ENCODE data around the gene DLX6.

The DLX6 gene

DNA sequence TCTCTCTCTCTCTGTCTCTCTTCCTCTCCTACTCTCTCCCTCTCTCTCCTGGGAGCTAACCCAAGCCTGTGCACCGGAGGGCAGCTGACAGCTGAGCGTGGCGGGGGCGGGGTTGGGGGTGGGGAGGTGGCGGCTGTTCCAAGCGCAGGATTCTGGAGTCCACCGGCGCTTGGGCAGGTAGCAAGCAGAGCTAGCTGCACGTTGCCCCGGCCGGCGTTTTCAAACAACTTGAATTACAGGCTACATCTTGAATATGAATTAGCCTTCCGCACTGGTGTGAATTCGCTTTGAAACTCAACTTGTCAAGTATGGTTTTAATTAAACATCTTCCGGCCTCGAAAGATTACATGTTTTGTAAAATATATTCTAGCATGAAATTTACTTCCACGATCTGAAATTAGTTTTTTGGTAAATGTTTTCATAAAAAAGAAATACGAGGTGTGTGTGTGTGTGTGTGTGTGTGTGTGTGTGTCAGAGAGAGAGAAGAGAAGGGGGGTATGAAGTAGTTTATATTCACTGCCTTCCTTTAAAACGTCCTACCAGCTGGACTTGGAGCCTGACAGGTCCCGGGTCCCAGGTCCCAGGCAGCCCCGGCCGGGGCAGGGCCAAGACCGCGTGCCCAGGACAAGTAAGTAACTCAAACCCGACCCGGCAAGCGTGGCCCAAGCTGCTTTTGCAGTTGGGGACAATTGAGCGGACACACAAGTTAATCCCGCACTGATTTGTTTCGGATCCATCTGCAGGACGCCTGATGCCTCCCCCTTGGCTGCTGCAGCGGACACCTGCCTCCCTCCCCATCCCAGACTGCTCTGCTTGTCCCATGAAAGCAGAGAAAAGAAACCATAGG lies 9.0 kb upstream of the DLX6 start:
- no peak for DNase-seq

DNA sequence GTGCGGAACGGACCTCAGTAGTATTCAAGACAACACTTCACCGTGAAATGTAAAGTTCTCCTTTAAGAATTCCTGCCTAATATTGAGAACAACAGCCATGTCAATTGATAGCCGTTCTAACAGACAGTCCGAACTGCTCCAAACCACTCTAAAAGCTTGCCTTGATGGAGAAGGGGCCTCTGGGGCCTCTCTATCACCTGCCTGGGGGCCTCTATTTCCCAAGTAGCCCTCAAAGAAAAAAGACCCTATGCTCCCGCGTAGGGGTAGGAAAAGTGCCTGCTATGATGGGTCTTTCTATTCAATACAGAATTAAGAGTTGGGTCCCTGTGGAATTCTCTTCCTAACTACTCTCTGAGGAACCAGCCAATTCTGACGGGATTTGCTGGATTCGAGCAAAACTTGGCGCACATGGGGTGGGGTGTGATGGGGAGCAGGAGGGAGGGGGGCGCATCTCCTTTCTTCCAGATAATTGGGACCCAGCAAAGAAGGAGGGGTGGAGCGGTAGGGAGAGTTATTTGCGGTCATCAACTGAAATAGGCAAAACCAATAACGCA lies 8.3 kb upstream of the DLX6 start:
- DNase-seq: no peak

DNA sequence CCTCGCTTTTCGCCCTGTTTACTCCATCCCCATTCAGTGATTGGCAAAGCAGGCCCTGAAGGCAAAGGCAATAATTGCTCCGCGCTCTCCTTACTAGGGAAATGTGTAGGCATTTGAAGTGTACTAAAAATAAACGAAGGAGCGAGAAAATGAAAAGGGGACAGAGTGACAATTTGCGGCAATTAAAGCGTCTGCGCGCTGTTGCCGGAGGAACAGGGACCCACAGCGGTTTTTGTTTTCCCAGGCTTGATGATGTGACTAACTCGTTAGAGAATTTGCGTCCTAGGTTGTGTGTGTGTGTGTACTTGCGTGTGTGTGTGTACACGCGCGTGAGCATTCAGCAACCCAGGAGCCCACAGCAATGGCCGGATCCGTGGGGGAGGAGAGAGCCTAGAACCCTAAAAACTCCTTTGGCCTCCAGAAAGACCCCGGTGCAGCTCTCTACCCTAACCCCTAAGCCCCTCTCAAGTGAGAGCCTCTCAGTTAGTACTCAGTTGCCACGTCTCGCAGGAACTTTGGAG lies 7.8 kb upstream of the DLX6 start:
- no peak for DNase-seq

DNA sequence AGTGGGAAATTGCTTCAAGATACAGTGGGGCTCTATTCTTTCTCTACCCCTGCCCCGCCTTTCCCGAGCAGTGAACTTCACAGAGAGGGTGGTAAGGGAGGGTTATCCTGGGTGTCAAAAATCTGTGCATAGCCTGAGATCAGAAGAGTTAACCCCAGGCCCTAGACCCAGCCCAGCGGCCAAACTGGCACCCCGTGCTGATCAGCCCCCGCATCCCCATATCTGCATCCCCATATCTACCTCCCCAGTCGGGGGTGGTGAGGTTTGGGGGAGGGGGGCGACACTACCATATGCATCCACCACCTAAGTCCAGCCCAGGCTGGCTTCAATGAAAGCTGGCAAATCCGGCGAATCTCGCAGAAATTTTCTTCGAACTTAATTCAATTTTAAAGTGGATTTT lies 7.0 kb upstream of the DLX6 start:
- DNase-seq: no peak

DNA sequence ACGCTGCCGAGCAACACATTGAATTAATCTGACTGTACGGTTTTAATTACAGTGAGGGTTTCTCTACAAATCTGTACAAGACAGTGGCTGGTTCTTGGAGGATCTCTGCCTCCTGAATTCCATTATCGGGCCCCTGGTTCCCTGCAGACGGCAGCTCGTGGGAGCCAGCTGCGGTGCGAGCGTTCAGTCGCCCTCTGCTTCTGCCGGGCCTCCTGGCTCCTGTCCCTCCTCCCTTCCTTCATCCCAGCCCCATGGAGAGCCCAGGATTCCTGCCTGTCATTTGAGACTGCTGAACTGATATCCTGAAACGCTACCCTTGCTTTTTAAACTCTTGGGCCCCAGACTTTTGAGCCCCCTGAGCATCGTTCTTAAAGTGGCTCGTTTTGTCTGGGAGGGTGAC lies 6.6 kb upstream of the DLX6 start:
- no peak for DNase-seq

DNA sequence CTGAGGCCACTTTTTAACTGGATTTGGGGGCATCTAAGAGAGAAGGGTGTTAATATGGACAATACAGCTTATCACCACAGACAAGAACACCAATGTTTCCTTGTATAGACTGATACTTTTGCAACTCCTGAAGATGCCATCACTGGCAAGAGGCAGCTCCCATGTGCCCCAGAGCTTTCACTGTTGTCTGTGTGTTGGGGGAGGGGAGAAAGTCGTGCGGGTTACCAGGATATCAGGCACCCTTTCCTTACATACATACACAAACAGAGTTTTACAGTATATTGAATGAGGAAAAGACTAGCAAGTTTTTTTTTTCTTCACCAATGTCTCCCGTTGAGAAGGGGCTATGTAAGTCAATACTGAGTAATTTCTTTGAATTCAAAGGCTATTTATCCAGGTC lies 4.1 kb upstream of the DLX6 start:
- no peak for DNase-seq

DNA sequence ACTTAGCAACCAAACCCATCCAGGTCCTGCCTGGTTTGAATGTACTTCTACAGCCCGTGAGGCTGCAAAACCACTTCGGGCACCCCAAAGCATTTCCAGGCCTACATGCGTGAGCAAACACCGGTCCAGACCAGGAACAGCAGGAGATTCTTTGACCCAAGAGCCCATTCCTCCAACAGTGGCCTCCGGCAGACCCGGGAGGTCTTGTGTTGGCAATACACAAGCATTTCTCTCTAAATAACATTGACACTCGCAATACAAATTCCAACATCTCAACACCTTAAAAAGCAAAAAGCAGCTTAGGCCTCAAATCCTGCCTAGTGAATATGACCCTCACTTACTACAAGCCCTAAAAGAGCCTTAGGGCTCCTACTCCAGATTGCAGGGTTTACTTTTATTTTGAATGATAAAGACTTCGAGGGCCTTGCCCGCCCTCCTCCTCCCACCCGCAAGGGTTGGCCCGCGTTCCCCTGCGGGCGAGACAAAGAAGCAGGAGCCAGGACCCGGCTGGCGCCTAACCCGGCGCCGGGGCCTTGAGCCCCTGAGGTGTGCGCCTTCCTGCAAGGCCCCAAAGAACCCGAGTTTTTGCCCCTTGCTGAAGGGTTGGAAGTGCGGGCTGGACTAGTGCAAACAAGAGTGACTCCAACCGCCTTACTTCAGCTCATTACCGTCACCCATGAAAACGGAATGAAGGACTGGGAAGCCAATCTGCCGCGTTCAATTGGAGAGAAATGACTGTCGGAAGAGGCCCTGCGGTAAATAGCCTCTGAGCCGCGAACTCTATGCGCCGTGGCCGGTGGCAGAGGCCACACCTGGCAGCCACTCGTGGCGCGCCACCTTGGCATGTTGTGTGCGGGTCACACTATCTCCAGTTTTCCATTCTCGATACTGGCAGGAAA lies 3.4 kb upstream of the DLX6 start:
- DNase-seq: no peak

DNA sequence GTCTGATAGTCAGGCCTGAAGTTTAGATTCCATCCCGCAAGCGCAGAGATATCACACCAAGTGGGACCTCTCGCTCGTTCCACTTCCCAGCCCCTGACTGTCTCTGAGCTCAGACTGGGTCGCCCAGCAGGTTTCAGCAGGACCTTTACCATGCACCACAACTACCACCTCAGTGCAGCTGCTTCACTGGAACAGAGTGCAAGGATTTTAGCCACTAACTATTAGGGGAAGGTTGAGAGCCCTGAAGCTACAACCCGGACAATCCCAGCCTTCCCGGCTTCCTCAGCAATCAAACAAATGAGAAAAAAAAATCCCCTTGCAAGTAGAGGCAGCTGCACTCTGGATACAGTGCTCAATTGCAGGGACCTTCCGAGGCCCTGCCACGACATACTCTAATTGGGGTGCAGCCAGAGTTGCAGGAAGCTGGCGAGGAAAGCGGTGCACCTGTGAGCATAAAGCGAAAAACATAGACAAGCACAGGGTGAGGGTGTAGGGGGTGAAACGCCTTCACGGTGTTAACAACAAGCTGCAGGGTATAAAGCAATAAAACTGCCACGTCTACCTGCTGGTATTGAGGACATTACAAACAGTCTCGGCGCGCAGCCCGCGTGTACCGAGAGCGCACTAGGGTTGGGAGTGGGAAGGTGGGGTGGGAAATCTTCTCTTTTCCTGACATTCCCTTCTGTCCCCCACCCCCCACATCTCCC lies 2.6 kb upstream of the DLX6 start:
- DNase-seq: no peak

DNA sequence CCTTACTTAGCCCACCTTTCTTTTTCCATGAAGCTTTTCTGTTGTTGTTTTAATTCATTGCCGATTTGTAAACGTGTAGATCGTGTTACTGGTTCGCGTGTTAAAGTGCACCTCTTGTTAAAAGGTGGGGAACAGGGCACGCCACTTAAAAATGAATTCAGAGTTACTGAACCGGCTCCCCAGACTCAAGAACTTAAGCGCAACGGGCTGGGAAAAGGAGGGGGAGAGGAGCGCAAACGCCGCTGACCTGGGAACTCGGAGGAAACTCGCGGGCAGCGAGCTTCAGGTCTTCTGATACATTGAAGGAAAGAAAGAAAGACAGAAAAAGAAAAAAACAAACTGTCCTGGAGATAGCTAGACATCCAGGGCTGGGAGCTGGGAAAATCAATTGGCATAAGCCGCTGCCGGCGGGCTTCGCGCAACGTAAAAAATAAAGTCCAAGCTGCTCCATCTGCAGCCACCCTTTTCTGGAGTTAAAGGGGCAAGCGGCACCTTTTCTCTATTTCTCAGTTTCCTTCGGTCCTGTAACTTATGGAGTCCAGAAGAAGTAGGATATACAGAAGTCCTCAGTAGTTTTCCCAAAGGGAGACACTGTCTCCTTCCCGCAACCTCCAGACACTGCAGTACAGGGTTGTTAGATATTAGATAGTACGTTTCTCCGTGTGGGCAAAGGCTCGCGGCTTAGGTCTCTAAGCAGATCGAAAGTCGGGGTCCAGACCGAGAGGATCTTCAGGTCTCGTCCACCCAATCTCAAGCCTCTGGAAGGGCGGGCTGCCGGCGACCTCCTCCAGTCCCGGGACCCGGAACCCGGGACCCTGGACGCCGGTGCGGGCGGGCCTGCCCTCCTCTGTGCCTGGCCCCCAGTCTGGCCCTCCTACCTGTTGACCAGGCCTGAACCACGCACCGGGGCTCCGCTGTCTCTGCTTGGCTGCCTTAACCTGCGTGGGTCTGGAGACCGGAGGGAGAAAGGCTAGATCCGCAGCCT lies 1.8 kb upstream of the DLX6 start:
- DNase-seq: no peak

DNA sequence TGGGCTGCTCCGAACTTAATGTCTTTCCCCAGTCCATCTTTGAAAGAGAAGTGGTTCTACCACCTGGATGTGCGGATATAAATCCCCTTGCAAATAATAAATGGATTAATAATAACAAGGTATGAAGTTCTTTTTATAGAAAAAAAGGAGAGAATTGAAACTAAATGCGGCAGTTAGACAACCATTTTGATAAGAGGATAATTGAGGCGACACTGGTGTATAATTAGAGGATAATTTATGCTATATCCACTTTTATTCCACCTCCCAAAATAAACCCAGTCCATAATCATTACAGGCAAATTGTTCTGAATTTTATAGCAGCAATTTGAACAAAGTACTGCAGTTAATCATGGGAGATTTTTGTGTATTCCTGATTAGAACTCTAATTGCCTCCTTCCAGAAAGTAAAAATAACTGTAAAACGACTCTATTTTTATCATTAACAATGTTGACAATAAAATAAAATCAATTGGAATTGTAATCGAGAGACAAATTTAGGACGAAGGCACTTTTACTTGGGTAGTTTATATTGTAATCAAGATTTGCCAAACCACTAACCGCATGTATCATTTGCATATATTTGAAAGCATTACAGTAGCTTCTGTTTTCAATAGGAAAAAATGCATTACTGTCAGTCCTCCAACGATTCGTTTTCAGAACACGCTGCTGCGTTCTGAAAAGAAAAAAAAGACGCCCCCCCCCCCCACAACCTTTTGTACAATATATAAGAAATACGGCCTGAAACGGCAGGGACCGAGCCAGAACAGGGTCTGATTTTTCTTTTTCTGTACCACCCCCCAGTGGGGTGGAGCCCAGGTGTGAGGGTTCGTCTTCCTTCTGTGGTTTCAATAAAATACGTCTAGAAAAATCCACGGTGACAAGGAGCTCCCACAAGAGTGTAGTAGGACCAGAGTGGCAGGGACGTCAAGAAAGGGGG lies 838 bp upstream of the DLX6 start:
- DNase-seq: no peak

DNA sequence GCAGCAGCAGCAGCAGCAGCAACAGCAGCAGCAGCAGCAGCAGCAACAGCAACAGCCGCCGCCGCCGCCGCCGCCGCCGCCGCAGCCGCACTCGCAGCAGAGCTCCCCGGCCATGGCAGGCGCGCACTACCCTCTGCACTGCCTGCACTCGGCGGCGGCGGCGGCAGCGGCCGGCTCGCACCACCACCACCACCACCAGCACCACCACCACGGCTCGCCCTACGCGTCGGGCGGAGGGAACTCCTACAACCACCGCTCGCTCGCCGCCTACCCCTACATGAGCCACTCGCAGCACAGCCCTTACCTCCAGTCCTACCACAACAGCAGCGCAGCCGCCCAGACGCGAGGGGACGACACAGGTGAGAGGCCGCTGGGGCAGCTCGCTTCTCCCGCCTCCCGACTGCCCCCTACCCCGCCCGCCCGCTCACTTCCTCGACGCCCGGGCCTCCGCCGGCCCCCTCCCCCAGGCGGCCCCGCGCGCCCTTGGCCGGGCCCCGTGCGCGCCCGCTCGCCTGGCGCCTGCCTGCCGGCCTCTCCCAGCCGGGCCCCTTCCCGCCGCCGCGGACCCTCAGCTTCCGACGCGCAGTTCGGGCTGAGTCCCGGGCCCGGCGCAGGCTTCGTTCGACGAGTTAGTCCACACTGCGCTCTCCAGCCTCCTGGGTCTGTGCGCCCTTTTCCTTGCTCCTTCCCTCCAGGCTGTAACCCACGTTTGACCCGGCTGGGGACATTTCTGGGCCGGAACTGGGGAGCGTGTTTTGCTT lies 882 bp downstream of the DLX6 start:
- DNase-seq: peak; percentile 36

DNA sequence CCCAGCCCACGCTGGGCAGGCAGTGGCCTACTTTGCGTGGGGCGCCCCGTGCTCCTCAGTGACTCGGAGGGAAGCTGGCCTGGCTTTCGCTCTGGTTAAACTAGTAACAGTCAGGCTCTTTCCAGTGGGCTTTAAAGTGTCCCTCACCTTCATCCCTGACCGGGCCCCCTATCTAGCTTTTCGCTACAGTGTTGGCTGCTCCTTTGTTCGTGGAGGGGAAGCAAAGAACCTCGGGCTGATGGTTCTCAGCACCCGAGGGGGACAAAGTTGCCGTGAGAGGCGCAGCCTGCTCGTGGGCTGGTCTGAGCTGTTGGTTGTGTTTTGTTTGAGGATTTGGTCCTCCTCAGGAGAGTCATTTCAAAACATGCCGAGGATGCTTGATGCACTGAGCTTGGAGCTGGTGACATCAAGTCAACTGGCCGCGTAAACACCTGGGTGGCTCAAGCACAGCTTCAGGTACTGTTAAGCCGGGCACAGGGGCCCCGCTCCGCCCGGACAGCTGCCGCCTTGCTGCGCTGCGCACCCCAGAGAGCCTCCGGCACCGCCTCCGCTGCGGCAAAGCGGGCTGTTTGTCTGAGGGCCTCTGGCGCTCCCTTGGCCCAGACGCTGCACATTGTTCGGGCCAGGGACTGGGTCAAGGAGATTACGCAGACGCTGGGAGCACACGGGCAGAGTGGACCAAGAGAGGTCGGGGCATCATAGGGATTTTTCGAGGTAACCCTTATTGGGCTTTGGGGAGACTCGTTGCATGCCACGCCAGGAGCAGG lies 1.6 kb downstream of the DLX6 start:
- no peak for DNase-seq

DNA sequence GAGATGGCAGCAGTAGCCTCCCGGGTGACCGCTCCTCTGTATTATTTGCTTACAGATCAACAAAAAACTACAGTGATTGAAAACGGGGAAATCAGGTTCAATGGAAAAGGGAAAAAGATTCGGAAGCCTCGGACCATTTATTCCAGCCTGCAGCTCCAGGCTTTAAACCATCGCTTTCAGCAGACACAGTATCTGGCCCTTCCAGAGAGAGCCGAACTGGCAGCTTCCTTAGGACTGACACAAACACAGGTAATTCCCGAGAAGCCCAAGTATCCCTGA lies 2.2 kb downstream of the DLX6 start:
- no peak for DNase-seq

DNA sequence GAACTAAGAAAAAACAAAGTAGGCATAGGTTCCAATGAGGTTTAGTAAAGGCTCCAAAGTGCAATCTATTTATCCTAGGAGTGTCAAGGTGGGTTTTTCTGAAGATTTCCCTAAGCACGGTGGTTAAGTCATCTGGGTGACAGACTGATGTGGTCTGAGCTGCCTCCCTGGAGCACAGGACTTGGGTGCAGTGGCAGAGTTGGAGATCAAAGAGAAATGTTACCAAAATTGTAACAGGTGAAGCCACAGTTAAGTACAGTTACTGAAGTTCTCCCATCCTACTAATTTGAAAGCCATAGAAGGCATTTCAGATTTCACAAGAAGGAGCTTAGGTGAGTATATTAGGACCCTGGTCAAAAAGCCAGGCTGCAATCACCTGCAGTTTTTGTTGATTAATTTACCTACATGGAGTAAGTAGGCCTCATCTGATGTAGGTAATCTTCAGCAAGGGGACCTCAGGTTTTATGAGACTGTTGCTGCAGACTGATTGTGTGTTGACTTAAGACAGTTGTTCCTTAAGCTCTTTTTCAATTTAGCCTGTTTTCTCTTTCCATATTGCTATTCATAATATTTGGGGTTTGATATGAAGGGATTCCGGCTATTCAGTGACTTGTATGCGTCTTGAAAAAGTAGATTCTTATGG lies 3.0 kb downstream of the DLX6 start:
- DNase-seq: no peak

DNA sequence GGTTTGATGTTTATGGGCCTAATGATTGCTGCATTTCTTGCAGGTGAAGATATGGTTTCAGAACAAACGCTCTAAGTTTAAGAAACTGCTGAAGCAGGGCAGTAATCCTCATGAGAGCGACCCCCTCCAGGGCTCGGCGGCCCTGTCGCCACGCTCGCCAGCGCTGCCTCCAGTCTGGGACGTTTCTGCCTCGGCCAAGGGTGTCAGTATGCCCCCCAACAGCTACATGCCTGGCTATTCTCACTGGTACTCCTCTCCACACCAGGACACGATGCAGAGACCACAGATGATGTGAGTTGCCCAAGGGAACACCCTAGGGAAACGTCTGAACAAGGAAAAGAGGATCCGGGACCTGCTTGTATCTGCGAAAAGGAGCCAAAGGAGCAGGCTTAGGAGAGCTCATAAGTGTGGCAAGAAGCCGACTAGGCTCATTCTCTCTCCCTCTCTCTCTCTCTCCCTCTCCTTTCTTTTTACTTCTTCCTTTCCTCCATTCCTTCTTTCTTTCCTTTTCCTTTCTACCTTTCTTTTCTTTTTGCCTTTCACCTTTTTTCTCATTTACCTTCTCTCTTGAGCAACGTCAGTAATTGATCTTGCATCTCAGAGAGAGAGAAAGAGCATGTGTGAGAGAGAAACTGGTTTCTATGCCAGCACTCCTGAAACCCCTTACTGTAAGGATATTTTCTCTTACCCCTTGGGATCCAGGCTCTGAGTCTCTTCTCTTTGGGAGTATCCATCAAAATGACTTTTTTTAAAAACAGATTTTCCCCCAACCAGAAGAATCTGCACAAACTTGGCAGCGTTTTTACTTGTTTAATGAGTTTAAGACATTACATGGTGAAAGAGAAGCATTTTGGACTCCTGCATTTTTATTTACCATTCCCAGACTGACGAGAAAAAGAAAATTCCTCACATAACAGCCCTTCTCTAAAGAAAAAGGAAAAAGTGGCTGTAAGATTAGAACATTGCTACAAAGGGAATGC lies 4.7 kb downstream of the DLX6 start:
- no peak for DNase-seq

DNA sequence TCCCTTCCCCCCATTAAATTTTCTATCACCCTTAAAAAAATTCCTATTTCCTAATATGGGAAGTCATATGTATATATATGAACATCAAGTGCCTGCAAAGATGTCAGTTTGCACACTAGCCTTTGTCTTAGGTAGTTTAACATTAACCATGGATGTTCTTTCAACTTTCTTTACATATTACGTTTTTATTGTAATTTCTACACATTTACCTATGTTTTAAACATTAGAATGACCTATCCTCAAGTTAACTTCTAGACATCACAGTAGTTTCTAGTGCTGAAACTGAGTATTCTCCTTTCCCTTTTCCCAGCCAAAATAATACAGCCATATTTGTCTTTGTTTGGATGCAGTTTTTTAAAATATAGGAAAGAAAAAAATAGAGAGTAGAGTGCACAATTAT lies 5.8 kb downstream of the DLX6 start:
- no peak for DNase-seq

Measured in fibroblast of skin of right biceps (primary cell).